NCI-H460 (cell line): ENCODE data around the gene FOXG1. TPM values are rescaled to one million over a fixed set of nuclear protein-coding genes. Genes with fewer than 3 reads are reported as not detected.

Experiments used
- DNase-seq: peaks from one replicate; pipeline ENCODE4 v3.0.0-alpha.2; 2016; ENCODE audit warnings: low read depth; ENCODE audit errors: extremely low read depth
- total RNA-seq: library from RNA; depleted of rRNA; stranded (reverse); fragments of >200 nt; shearing (Covaris generic); gene quantifications from 2 replicates; pipeline ENCODE4 v1.2.3, GENCODE V29; 2014

Gene FOXG1
- total RNA-seq, 1 experiment from 2014 or later, result 0.02 TPM

DNA sequence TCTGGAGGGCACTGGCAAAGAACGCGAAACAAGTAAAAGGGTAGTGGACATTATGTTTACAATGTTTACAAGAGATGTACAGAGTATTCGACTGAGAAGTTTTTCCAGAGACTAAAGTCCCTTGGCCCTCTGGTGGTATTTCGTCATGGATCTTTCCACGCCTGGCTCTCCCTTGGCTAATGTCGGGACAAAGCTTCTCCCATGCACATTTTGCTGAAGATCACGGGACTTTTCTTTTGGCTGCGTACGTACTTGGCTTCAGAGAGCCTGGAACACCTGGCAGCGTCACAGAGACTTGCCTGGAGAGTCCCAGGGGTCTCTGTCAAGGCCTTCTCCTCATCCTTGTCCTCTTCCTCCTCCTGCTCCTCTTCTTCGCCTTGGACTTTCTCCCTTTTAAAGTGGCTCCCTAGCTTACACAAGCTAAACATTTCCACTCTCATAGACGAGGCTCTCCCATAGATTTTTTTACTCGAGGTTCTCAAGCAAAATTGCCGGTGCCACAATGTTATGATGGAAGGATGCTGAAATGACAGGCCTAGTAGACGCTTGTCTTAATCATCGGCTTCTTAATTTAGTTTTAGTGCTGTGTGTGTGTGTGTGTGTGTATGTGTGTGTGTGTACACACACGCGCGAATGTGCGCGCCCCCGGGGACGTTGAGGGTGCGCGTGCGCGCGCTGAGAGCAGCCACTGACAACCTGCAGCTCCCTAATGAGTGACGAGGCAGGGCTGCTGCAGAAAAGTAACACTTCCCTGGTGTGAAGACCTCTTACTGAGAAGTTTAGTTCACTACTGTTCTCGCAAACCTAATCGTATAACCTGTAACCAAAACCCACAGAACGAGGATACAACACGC lies 4.9 kb upstream of the FOXG1 start:
- DNase-seq, result no peak

DNA sequence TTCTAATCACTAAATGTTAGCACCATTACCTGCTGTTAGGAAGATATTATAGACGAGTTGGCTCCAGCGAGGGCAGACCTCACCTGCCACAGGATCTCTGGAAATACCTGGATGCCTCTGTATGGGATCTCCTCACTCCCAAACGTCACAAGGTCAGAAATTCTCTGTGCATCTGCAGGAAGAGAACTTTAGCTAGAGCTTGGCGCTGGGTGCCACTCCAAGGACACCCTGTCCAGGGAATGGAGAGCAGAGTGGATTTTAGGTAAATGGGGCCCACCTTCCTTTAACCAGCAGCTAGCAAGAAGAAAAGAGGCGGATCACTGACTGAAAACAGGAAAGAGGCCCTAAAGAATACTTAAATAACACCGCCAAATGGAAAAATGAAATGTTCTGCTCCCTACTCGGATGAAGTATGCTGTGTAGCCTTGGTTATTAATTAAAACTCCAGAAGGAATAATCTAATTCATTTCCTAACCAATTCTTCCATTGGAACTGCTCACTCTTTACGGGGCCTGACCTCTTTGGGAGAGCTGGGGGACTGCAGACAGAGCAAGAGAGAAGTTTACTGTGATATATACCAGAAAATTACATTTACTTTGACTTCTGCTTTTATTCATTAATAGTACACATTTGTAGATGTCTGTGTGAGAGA lies 4.2 kb upstream of the FOXG1 start:
- no peak for DNase-seq

GRCh38 chr14:28762955-28763326 lies 3.6 kb upstream of the FOXG1 start:
- no peak for DNase-seq

- DNase-seq, result no peak
Observed at GRCh38 chr14:28763751-28764256, 2.8 kb upstream of the FOXG1 start.

GRCh38 chr14:28764257-28765160 lies 2.1 kb upstream of the FOXG1 start:
- DNase-seq, result no peak

DNA sequence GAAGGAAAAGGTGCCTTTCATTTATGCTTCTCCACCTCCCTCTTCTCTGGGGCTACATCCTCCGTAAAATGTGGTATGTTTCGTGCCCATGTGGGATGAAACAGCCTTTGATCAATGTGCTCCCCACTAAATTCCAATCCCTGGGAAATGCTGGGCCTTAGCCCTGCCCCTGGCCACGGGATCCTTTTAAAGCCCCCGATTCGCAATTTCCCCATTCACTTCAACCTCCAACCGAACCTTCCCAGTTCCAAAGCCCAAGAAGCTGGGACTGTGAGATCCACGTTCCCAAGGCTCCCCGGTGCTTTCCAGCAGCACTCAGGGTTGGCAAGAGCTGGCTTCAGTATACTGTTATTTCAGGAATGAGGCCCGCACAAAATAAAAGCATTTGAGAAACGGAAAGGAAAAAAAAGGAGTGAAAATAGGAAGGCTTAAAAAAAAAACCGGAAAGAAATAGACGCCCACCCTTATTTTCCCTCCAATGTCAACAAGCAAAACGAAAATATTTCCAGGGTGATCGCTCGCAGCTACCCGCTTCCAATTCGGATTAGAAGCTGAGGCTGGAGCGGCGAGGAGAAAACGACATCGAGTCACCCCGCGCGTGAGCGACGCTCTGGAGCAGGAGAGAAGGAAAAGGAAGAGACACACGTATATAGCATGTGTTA lies 1.3 kb upstream of the FOXG1 start:
- DNase-seq, result no peak

GRCh38 chr14:28765831-28766468 lies 637 bp upstream of the FOXG1 start:
- no peak for DNase-seq

DNA sequence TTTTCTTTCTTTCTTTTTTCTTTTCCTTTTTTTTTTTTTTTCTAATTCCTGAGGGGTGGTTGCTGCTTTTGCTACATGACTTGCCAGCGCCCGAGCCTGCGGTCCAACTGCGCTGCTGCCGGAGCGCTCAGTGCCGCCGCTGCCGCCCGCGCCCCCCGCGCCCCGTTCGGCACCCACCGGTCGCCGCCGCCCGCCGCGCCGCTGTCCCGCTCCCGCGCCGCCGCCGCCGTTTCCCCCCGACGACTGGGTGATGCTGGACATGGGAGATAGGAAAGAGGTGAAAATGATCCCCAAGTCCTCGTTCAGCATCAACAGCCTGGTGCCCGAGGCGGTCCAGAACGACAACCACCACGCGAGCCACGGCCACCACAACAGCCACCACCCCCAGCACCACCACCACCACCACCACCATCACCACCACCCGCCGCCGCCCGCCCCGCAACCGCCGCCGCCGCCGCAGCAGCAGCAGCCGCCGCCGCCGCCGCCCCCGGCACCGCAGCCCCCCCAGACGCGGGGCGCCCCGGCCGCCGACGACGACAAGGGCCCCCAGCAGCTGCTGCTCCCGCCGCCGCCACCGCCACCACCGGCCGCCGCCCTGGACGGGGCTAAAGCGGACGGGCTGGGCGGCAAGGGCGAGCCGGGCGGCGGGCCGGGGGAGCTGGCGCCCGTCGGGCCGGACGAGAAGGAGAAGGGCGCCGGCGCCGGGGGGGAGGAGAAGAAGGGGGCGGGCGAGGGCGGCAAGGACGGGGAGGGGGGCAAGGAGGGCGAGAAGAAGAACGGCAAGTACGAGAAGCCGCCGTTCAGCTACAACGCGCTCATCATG lies 654 bp downstream of the FOXG1 start:
- no peak for DNase-seq

DNA sequence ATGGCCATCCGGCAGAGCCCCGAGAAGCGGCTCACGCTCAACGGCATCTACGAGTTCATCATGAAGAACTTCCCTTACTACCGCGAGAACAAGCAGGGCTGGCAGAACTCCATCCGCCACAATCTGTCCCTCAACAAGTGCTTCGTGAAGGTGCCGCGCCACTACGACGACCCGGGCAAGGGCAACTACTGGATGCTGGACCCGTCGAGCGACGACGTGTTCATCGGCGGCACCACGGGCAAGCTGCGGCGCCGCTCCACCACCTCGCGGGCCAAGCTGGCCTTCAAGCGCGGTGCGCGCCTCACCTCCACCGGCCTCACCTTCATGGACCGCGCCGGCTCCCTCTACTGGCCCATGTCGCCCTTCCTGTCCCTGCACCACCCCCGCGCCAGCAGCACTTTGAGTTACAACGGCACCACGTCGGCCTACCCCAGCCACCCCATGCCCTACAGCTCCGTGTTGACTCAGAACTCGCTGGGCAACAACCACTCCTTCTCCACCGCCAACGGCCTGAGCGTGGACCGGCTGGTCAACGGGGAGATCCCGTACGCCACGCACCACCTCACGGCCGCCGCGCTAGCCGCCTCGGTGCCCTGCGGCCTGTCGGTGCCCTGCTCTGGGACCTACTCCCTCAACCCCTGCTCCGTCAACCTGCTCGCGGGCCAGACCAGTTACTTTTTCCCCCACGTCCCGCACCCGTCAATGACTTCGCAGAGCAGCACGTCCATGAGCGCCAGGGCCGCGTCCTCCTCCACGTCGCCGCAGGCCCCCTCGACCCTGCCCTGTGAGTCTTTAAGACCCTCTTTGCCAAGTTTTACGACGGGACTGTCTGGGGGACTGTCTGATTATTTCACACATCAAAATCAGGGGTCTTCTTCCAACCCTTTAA lies 1.5 kb downstream of the FOXG1 start:
- no peak for DNase-seq

- no peak for DNase-seq
Observed at GRCh38 chr14:28769276-28769880, 2.8 kb downstream of the FOXG1 start.

GRCh38 chr14:28770061-28770460 lies 3.5 kb downstream of the FOXG1 start:
- DNase-seq, result no peak

DNA sequence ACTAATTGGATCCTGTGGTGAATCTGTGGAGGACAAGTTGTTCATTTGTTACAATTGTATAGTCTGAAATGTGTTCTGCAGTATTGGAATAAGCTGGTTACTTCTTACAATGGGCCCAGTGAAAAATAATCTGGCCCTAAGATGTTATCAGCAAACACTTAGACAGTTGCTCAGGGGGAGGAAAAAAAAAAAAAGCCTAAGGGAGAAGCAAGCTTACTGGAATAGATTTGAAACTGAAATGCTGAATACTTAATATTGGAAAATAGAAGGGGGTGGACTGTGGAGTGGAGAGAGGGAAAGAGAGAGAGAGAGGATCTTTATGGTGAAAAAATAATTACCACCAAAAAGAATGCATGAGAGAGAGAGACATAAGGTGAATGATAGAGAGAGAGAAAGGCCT lies 4.0 kb downstream of the FOXG1 start:
- no peak for DNase-seq

- no peak for DNase-seq
Observed at GRCh38 chr14:28771168-28771567, 4.6 kb downstream of the FOXG1 start.

- no peak for DNase-seq
Observed at GRCh38 chr14:28772613-28773012, 6.0 kb downstream of the FOXG1 start.

DNA sequence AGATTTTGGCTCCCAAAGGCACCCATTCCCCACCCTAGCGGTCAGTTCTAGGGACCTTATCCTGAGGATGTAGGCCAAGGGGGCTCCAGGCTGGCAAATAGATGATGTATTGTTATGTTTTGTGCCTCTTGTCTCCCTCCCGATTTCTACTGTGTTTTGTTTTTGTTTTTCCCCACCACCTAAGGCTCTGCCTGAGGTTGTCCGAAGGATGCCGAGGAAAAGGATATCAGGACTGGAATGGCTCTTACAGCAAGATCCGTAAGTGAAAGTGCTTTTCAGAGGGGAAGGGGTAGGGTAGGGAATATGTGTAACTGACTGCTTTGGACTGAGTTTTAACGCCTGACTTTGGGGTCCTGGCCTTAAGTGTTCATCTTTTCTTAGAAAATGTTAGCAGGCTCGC lies 6.6 kb downstream of the FOXG1 start:
- no peak for DNase-seq

DNA sequence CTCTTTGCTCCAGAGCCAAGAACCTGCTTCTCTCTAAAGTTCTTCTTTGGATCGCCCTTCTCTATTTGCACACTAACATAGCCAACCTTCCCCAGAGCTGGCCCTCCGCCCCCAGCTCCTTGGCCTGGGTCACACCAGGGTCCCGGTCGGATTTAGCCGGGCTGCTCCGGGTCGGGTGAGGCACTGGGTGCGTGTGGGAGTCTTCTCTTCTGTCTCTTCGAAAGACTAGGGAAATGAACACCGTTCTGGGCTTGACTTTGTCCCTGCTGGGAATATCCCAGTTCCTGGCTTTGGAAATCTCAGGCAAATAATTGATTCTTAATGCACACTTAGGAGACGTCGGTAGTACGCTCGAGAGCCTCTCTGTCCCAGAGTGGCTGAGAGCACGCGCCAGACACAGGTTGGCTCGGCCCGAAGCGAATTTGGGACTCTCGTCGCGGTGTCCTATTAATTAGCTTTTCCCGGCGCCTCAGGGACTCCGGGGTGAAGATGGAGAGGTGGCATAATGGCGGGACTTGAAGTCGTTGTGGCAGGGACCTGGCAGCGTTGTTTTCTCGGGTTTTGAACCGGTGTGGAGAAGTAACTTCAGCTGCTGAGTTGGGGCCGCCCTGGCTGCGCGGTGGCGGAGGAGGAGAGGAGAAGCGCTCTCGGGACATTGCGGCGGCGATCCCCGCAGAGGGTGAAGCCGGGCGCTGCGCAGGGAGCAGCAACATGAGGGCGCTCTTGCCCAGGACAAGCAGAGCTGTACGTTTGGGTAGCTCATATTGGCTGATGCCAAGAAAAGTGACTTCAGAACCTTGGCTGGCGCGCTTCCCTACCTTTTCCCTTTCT lies 7.5 kb downstream of the FOXG1 start:
- peak; percentile 11 for DNase-seq
